ENCODE measurements around the gene NAA25.

Gene NAA25

DNA sequence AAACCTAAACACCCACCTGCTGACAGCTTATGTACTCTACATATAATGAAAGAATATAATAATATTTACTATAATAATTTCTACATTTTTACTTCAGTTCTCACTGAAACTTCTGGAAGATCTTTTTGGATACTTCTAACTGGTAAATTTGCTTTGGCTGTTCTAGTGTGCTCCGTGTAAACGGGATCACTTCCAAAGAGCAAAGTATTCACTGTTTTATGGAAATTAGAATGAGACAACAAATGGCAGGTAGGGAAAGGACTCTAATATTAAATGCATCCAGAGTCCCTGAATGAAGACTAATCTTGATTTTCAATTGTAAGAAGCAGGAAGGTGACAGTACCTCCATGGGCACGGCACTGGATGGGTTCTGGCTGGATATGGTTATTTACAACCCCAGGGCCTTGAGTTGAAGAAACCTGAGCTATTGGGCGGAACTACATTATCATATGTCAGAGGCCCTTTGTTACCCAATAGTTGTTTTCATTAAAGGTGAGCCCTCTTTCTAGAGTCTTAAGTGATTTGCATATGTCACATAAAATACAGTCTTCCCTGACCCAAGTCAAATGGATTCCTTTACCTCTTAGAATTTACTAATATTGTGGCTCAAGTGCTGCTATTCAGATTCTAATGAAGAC, 84.7 kb downstream of the NAA25 start:
- H3K4me1 Mint-ChIP-seq, result peaks cover 42% of the 10 kb centered on the region
- peaks cover 47% of the 10 kb centered on the region for H3K36me3 Mint-ChIP-seq (ENCODE audit: insufficient read depth)
- no peaks in the 10 kb centered on the region for H3K27me3 Mint-ChIP-seq
- H3K9me3 Mint-ChIP-seq, result no peaks in the 10 kb centered on the region
- DNase-seq (ENCODE audit: low spot score in 2 of 2) (no peak), ATAC-seq (replicated peaks; ENCODE audit: extremely low read depth, poor library complexity, severe bottlenecking) (no peak)
- no peak overlapping the region for H3K4me3 Mint-ChIP-seq
- no peak overlapping the region for H3K27ac Mint-ChIP-seq (ENCODE audit: low read depth)

DNA sequence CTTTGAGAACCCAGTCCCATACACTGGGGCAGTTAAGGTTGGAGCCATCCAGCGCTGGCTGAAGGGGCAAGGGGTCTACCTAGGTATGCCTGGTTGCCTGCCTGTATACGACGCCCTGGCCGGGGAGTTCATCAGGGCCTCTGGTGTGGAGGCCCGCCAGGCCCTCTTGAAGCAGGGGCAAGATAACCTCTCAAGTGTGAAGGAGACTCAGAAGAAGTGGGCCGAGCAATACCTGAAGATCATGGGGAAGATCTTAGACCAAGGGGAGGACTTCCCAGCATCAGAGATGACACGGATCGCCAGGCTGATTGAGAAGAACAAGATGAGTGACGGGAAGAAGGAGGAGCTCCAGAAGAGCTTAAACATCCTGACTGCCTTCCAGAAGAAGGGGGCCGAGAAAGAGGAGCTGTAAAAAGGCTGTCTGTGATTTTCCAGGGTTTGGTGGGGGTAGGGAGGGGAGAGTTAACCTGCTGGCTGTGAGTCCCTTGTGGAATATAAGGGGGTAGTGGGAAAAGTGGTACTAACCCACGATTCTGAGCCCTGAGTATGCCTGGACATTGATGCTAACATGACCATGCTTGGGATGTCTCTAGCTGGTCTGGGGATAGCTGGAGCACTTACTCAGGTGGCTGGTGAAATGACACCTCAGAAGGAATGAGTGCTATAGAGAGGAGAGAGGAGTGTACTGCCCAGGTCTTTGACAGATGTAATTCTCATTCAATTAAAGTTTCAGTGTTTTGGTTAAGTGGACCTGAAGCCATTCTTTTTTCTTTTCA, 86.2 kb downstream of the NAA25 start:
- Mint-ChIP-seq H3K9me3 (no peaks in the 10 kb centered on the region), H3K27me3 (no peaks in the 10 kb centered on the region), H3K4me3 (no peak overlapping the region), H3K36me3 (ENCODE audit: insufficient read depth) (peaks cover 52% of the 10 kb centered on the region), H3K4me1 (peaks cover 48% of the 10 kb centered on the region), H3K27ac (ENCODE audit: low read depth) (no peak overlapping the region)
- DNase-seq (ENCODE audit: low spot score in 2 of 2) (no peak), ATAC-seq (replicated peaks; ENCODE audit: extremely low read depth, poor library complexity, severe bottlenecking) (no peak)

DNA sequence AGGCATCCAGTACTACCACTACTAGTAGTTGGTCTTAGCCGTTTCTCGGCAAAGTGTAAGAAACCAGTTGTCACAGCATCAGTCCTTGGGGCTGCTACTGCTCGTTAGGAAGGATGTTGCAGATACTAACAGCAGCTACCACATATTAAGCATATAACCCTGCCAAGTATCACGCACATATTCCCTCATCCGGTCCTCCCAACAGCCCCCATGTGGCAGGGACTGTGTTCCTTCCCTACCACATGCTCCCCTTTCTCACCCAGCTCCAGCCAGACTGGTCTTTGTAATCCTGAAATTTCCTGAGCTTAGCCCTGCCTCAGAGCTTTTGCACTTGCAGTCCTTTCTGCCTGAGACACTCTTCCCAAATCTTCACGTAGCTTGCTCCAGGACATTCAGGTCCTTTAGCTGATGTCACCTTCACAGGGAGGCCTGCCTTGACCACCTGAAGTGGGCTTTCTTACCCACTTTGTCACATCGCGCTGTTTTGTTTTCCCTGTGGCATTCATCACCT, 87.6 kb downstream of the NAA25 start:
- H3K4me3 Mint-ChIP-seq, result no peak overlapping the region
- ATAC-seq (replicated peaks; ENCODE audit: extremely low read depth, poor library complexity, severe bottlenecking) (no peak), DNase-seq (ENCODE audit: low spot score in 2 of 2) (no peak)
- H3K36me3 Mint-ChIP-seq (ENCODE audit: insufficient read depth), result peaks cover 56% of the 10 kb centered on the region
- H3K9me3 Mint-ChIP-seq, result no peaks in the 10 kb centered on the region
- no peaks in the 10 kb centered on the region for H3K27me3 Mint-ChIP-seq
- peaks cover 55% of the 10 kb centered on the region for H3K4me1 Mint-ChIP-seq
- no peak overlapping the region for H3K27ac Mint-ChIP-seq (ENCODE audit: low read depth)

DNA sequence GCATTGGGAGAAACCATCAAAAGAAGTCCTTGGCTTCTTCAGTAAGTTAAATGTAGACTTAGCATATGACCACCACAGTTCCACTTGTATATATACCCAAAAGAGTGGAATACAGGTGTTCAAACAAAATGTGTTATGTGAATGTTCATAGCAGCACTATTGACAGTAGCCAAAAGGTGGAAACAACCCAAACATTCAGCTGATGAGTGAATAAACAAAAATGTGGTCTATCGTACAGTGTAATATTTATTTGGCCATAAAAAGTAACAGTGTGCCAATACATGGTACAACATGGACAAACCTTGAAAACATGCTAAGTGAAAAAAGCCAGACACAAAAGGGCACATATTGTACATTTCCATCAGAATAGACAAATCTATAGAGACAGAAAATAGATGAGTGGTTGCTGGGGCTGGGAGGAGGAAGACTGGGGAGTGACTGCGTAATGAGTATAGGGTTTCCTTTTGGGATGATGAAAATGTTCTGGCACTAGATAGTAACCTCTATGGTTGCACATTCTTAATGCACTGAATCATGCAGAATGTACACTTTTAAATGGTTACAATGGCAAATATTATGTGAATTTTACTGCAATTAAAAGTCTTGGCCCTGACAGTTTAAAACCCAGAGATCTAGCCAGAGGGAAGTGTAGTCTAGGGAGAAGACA, 89.9 kb downstream of the NAA25 start:
- Mint-ChIP-seq H3K27me3 (no peaks in the 10 kb centered on the region), H3K4me3 (no peak overlapping the region), H3K9me3 (no peaks in the 10 kb centered on the region), H3K4me1 (peaks cover 69% of the 10 kb centered on the region), H3K36me3 (ENCODE audit: insufficient read depth) (peaks cover 57% of the 10 kb centered on the region), H3K27ac (ENCODE audit: low read depth) (peak overlapping the region; percentile 5)
- DNase-seq (ENCODE audit: low spot score in 2 of 2) (no peak), ATAC-seq (replicated peaks; ENCODE audit: extremely low read depth, poor library complexity, severe bottlenecking) (no peak)

DNA sequence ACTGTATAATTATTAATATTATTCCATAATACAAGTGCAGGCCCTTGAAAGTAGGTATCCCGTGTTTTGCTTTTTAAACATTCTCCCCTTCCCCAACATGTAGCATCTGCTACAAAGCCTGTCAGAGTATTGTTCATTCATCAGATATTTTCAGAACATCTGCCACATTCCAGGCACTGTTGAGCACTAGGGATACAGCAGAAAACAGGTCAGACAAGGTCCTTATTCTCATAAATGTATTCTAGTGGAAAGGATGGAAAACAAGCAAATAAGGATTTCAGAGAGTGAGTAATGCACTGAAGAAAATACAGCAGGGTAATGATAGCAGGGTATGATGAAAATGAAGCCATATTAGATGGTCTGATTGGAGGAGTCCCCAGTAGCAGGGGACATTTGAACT, 91.5 kb downstream of the NAA25 start:
- no peaks in the 10 kb centered on the region for H3K27me3 Mint-ChIP-seq
- DNase-seq (ENCODE audit: low spot score in 2 of 2), result no peak
- no peak overlapping the region for H3K4me3 Mint-ChIP-seq
- ATAC-seq (replicated peaks; ENCODE audit: extremely low read depth, poor library complexity, severe bottlenecking), result no peak
- peaks cover 52% of the 10 kb centered on the region for H3K36me3 Mint-ChIP-seq (ENCODE audit: insufficient read depth)
- peaks cover 70% of the 10 kb centered on the region for H3K4me1 Mint-ChIP-seq
- H3K9me3 Mint-ChIP-seq, result no peaks in the 10 kb centered on the region
- peak overlapping the region; percentile 8 for H3K27ac Mint-ChIP-seq (ENCODE audit: low read depth)

DNA sequence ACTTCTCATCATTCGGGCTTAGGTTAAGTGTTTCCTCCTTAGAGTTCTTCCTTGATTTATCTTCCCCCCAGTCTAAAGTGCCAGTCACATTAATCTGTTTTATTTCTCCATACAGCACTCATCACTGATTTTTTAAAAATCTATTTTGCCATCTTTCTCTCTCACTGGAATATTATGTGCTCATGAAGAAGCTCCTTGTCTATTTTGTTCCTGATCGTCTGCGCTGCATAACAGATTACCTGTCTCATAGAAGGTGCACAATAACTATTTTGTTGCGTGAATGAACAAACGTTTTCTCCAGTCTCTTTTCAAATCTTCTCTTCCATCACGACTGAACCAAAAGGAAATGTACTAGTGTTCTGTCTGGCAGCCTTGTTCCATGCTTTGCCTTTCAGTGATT, 92.6 kb downstream of the NAA25 start:
- H3K4me1 Mint-ChIP-seq, result peaks cover 76% of the 10 kb centered on the region
- H3K27ac Mint-ChIP-seq (ENCODE audit: low read depth), result peak overlapping the region; percentile 77
- DNase-seq (ENCODE audit: low spot score in 2 of 2) (no peak), ATAC-seq (replicated peaks; ENCODE audit: extremely low read depth, poor library complexity, severe bottlenecking) (no peak)
- peaks cover 53% of the 10 kb centered on the region for H3K36me3 Mint-ChIP-seq (ENCODE audit: insufficient read depth)
- H3K9me3 Mint-ChIP-seq, result no peaks in the 10 kb centered on the region
- no peaks in the 10 kb centered on the region for H3K27me3 Mint-ChIP-seq
- peak overlapping the region; percentile 84 for H3K4me3 Mint-ChIP-seq

DNA sequence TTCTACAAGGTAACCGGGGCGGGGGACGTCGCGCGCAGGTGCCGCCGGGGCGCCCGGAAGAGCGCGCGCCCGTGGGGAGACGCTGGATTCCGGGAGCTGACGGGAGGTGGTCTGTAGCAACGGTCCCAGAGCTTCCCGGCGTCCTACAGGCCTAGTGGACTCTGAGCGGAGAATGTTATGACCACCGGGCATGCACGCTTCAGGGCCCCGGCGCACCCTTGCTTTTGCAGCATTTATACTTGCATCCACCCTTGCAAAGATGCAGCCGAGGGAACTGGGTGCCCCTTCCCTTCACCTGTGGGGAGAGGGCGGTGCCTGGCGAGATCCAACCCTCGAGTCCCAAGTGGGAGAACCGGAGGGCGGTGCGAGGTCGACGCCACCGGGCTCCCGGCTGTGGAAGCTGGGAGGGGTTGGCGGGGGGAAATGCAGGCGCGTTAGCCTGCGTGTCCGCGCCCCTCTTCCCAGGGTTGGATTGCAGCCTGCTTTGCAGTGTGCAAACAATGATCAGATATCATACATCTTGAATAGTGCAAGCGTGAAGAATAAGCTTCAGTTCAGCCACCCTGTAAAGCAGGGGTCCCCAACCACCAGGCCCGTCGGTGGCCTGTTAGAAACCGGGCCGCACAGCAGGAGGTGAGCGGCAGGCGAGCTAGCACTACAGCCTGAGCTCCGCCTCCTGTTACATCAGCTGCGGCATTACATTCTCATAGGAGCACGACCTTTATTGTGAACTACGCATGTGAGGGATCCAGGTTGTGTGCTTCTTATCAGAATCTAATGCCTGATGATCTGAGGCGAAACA, 94.8 kb downstream of the NAA25 start:
- peaks cover 43% of the 10 kb centered on the region for H3K36me3 Mint-ChIP-seq (ENCODE audit: insufficient read depth)
- H3K4me1 Mint-ChIP-seq, result peaks cover 66% of the 10 kb centered on the region
- peak; percentile 61 for ATAC-seq (replicated peaks; ENCODE audit: extremely low read depth, poor library complexity, severe bottlenecking)
- peak; percentile 43 to 58 for DNase-seq (ENCODE audit: low spot score in 2 of 2)
- peak overlapping the region; percentile 84 for H3K4me3 Mint-ChIP-seq
- peak overlapping the region; percentile 94 for H3K27ac Mint-ChIP-seq (ENCODE audit: low read depth)
- no peaks in the 10 kb centered on the region for H3K9me3 Mint-ChIP-seq
- H3K27me3 Mint-ChIP-seq, result no peaks in the 10 kb centered on the region

DNA sequence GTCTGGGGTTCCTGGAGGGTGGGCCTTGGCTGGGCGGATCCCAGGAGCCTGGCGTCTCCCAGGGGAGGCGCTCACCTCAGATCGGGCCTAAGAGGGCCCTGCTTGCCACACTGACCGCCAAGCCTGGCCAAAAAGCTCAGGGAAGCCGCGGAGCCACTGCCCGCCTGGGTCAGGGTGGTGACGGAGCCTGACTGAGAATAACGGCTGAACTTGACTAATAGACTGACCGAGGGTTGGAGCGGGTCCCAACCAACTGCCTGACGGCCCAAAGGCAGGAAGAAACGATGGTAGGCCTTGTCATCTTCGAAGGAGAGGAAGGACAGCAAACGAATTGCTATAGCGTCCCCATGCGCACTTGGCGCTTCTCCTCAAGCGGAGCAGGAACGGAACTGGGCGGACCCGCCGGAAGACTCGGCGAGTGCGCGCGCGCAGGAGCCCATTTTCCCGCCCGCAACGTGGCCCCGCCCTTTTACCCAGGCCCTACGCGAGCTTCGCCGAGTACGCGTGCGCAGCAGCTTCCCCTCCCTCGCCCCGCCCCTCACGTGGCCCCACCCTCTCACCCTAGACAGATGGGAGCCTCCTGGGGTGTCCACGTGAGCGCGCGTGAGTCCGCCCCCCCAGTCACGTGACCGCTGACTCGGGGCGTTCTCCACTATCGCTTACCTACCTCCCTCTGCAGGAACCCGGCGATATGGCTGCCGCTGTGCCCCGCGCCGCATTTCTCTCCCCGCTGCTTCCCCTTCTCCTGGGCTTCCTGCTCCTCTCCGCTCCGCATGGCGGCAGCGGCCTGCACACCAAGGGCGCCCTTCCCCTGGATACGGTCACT, 95.6 kb downstream of the NAA25 start, which contains the start of the genes ERP29 and TMEM116:
TSS of gene ERP29 (plus strand) at position 652 of the 826 bp plus-strand sequence. CDS start at position 692, 40 bp downstream.
TSS of gene TMEM116 (minus strand) at position 391 of the 826 bp plus-strand sequence. CDS start 7,895 bp downstream, outside the sequence.
- Mint-ChIP-seq H3K36me3 (ENCODE audit: insufficient read depth) (peaks cover 38% of the 10 kb centered on the region), H3K4me1 (peaks cover 58% of the 10 kb centered on the region)

DNA sequence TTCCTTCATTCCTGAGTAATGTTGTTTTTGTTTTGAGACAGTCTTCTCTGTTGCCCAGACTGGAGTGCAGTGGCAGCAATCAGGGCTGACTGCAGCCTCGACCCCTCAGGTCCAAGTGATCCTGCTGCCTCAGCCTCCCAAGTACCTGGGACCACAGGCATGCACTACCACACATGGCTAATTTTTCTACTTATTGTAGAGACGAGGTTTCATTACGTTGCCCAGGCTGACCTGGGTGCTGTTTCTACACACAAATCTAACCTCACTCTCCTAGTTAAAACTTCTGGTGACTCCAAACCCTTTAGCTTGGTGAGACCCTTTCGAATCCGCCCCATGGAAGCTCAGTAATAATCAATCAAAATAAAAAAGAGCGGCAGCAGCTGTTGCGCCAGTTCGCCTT, 96.9 kb downstream of the NAA25 start:
- peaks cover 51% of the 10 kb centered on the region for H3K4me1 Mint-ChIP-seq

More for the DNA sequence above, 95.6 kb downstream of the NAA25 start, which contains the start of the genes ERP29 and TMEM116:
- H3K27me3 Mint-ChIP-seq, result no peaks in the 10 kb centered on the region
- peak within 1 kb of the TSS; percentile 94 for H3K27ac Mint-ChIP-seq (ENCODE audit: low read depth)
- ATAC-seq (replicated peaks; ENCODE audit: extremely low read depth, poor library complexity, severe bottlenecking), result peak; percentile 86
- no peaks in the 10 kb centered on the region for H3K9me3 Mint-ChIP-seq
- peak within 1 kb of the TSS; percentile 84 for H3K4me3 Mint-ChIP-seq
- peak; percentile 98 for DNase-seq (ENCODE audit: low spot score in 2 of 2)

DNA sequence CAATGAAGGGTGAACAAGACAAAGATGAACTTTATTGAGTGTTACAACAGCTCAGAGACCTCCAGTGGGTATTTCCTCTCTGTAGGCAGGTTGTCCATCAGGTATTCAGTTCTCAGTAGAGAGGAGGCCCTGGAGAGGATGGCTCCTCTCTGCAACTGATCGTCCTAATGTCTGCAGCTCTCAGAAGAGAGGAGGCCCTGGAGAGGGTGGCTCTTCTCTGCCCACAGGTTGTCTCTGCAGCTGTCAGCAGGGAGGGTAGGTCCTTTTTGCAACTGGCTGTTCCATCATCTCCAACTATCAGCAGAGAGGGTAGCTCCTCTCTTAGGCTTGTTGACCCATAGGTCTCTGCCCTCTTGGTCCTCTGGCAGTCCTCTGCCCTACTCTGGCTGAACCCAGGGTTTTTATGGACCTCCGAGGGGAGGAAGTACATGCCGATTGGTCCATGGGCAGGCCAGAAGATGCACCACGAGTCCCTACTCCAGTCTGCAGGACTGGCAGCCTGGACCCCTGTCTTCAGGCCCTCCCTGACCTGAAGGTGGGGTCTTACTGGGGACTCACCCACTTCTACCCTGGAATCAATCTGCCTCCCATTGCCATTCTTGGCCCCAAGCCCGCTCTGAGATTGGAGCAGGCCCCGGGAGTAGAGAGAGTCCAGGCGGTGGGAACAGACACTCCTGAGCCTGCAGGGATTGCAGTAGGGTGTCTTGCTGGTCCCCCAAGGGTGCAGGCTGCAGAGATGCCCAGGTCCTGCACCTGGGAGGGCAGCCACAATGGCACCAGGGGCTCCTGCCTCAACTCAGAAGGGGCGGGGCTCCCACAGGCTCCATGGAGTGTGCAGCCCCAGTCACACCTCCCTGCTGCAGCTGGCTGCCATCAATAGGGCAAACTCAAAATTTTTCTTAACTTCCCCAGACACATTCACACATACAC, 97.9 kb downstream of the NAA25 start:
- DNase-seq (ENCODE audit: low spot score in 2 of 2) (no peak), ATAC-seq (replicated peaks; ENCODE audit: extremely low read depth, poor library complexity, severe bottlenecking) (no peak)
- peaks cover 50% of the 10 kb centered on the region for H3K4me1 Mint-ChIP-seq
- peak overlapping the region; percentile 84 for H3K4me3 Mint-ChIP-seq
- no peaks in the 10 kb centered on the region for H3K9me3 Mint-ChIP-seq
- no peaks in the 10 kb centered on the region for H3K27me3 Mint-ChIP-seq
- peak overlapping the region; percentile 93 for H3K27ac Mint-ChIP-seq (ENCODE audit: low read depth)
- peaks cover 27% of the 10 kb centered on the region for H3K36me3 Mint-ChIP-seq (ENCODE audit: insufficient read depth)

More for the DNA sequence above, 96.9 kb downstream of the NAA25 start:
- DNase-seq (ENCODE audit: low spot score in 2 of 2) (no peak), ATAC-seq (replicated peaks; ENCODE audit: extremely low read depth, poor library complexity, severe bottlenecking) (no peak)
- Mint-ChIP-seq H3K27me3 (no peaks in the 10 kb centered on the region), H3K9me3 (no peaks in the 10 kb centered on the region), H3K27ac (ENCODE audit: low read depth) (peak overlapping the region; percentile 93), H3K4me3 (peak overlapping the region; percentile 84), H3K36me3 (ENCODE audit: insufficient read depth) (peaks cover 36% of the 10 kb centered on the region)
